Right cardiac atrium (tissue), 5 donors: ENCODE results near the gene GNE. TPM values are rescaled to one million over a fixed set of nuclear protein-coding genes. Genes with fewer than 3 reads are reported as not detected.

ENCODE experiments used
- ATAC-seq, 2 donors: fragments of 200-7000 bp; cut with Tn5 transposase; one replicate each; pipeline versions ENCODE4 v1.8.0 to v1.9.1; 2020; ENCODE audit warnings: moderate library complexity in 2 of 2, mild to moderate bottlenecking in 1 of 2
- DNase-seq, 3 donors: peaks; one replicate each; pipeline ENCODE4 v3.0.0-alpha.2; 2020
- H3K27ac ChIP-seq: one replicate; pipeline ENCODE4 v1.5.1; 2013; ENCODE audit warnings: mild to moderate bottlenecking, low read length, control low read depth, moderate library complexity
- H3K27me3 ChIP-seq: one replicate; pipeline ENCODE4 v1.6.1; 2013; ENCODE audit not compliant: control insufficient read depth, insufficient read depth
- H3K4me1 ChIP-seq: one replicate; pipeline ENCODE4 v1.6.1; 2013; ENCODE audit warnings: low read length; ENCODE audit not compliant: control insufficient read depth, insufficient read depth
- H3K4me3 ChIP-seq: one replicate; pipeline ENCODE4 v1.5.1; 2013; ENCODE audit warnings: low read length, control low read depth
- H3K9me3 ChIP-seq: one replicate; pipeline ENCODE4 v1.6.1; 2013; ENCODE audit warnings: low read length; ENCODE audit not compliant: control insufficient read depth
- WGBS: extraction: QIAGEN DNeasy Blood & Tissue Kit; methylation state at CpG from one replicate; pipeline ENCODE4 v1.1.7; 2013; 5-methylcytosine and 5-hydroxymethylcytosine counted together
- intact Hi-C, 4 donors: fragments of 100-400 bp; cut with DNase I; formaldehyde crosslinking; loops; one replicate each; pipeline versions ENCODE4 v1.11.0 to v1.14.0; 2022 to 2023
- polyA plus RNA-seq: library from polyadenylated mRNA; stranded (reverse); fragments of 200-250 nt; gene quantifications from one replicate; pipeline ENCODE4 v1.2.3, GENCODE V29; 2013
- total RNA-seq, 4 donors: library from RNA; stranded (reverse); fragmentation: NEBNext Ultra II Directional; extraction: Animal tissue kit (Norgen Biotek cat#: 25700); gene quantifications; one replicate each; pipeline ENCODE4 v1.2.1, GENCODE V29; 2021
- donor health status: healthy with polysubstance abuse.
- donor health status: DM: no; HTN: yes; CAD: no.
- donor health status: DM: no; HTN: no; CAD: no.
- donor health status: DM: no; HTN: yes; CAD: no; lungs with severe emphysema.
- donor health status: DM: yes; HTN: yes; CAD: no.

GNE gene
- total and polyA plus RNA-seq, 5 donors: 7.7 to 16.7 (median 14.0) TPM

- no peaks in the 10 kb centered on the region for H3K27me3 ChIP-seq
- WGBS: 93% methylated on average over 13 of the region's 13 CpGs
- ATAC-seq: no peak
- no peak overlapping the region for H3K4me3 ChIP-seq
- DNase-seq: no peak
- no peak overlapping the region for H3K27ac ChIP-seq
- no peaks in the 10 kb centered on the region for H3K9me3 ChIP-seq
- no peaks in the 10 kb centered on the region for H3K4me1 ChIP-seq
- intact Hi-C loops: no loop called here
Measured at GRCh38 chr9:36170531-36170930, 87.7 kb downstream of the GNE start.

GRCh38 chr9:36169708-36170107 is 88.5 kb downstream of the GNE start:
- Histone ChIP-seq H3K27ac (no peak overlapping the region), H3K9me3 (no peaks in the 10 kb centered on the region), H3K4me3 (no peak overlapping the region), H3K4me1 (no peaks in the 10 kb centered on the region), H3K27me3 (no peaks in the 10 kb centered on the region)
- ATAC-seq (no peak), DNase-seq (no peak)
- 90% methylated on average over 17 of the region's 17 CpGs for WGBS
- intact Hi-C loops: loop anchor here in 1 of 4 donors (10.0 kb wide), 1 partner anchor 65 kb away; no protein-coding TSS in a partner anchor

GRCh38 chr9:36169166-36169565 is 89.1 kb downstream of the GNE start, which contains the start of gene CCIN:
Gene CCIN, plus strand, starts transcription at chr9:36169388. Its CDS starts 115 bp downstream, at chr9:36169503.
- no peak for DNase-seq
- intact Hi-C loops: loop anchor here in 1 of 4 donors (10.0 kb wide), 1 partner anchor 64 kb away; no protein-coding TSS in a partner anchor
- no peak within 1 kb of the TSS for H3K4me3 ChIP-seq
- H3K27me3 ChIP-seq: no peaks in the 10 kb centered on the region
- WGBS: 87% methylated on average over 6 of the region's 6 CpGs
- no peaks in the 10 kb centered on the region for H3K4me1 ChIP-seq
- no peak within 1 kb of the TSS for H3K27ac ChIP-seq
- no peaks in the 10 kb centered on the region for H3K9me3 ChIP-seq
- ATAC-seq: no peak

- intact Hi-C loops: loop anchor here (2.0 to 10.0 kb wide), 2 partner anchors 62 to 64 kb away; no protein-coding TSS in a partner anchor
- H3K27me3 ChIP-seq: no peaks in the 10 kb centered on the region
- DNase-seq (peak; percentile 84 to 94 (median 93)), ATAC-seq (peak; percentile 94)
- peak overlapping the region; percentile 33 for H3K4me3 ChIP-seq
- WGBS: 2% methylated on average over 58 of the region's 58 CpGs
- no peaks in the 10 kb centered on the region for H3K9me3 ChIP-seq
- peak overlapping the region; percentile 8 for H3K27ac ChIP-seq
- no peaks in the 10 kb centered on the region for H3K4me1 ChIP-seq
Measured at GRCh38 chr9:36166168-36166927, 91.9 kb downstream of the GNE start.

GRCh38 chr9:36165826-36166167 is 92.5 kb downstream of the GNE start:
- WGBS: 38% methylated on average over 12 of the region's 12 CpGs
- no peak overlapping the region for H3K27ac ChIP-seq
- no peak for DNase-seq
- ATAC-seq: peak; percentile 20 to 50
- intact Hi-C loops: loop anchor here (2.0 to 10.0 kb wide), 2 partner anchors 61 to 63 kb away; no protein-coding TSS in a partner anchor
- H3K4me3 ChIP-seq: peak overlapping the region; percentile 33
- H3K27me3 ChIP-seq: no peaks in the 10 kb centered on the region
- no peaks in the 10 kb centered on the region for H3K9me3 ChIP-seq
- no peaks in the 10 kb centered on the region for H3K4me1 ChIP-seq

GRCh38 chr9:36164989-36165388 is 93.3 kb downstream of the GNE start:
- H3K27ac ChIP-seq: no peak overlapping the region
- H3K27me3 ChIP-seq: no peaks in the 10 kb centered on the region
- 81% methylated on average over 3 of the region's 3 CpGs for WGBS
- intact Hi-C loops: loop anchor here in 1 of 4 donors (10.0 kb wide), 1 partner anchor 60 kb away; no protein-coding TSS in a partner anchor
- DNase-seq (no peak), ATAC-seq (no peak)
- H3K9me3 ChIP-seq: no peaks in the 10 kb centered on the region
- no peaks in the 10 kb centered on the region for H3K4me1 ChIP-seq
- no peak overlapping the region for H3K4me3 ChIP-seq

Other genes starting within 250 kb of the GNE start
- gene RECK, start 221.5 kb downstream of the GNE start, total RNA-seq: 10 to 100 TPM in 1 of 4 donors, 1 to 10 TPM in 3; 7.4 to 10.1 (median 8.6) TPM
- 4.3 TPM for gene RECK, start 221.5 kb downstream of the GNE start, polyA plus RNA-seq
- 10 to 100 TPM in 3 of 4 donors, 1 to 10 TPM in 1; 9.0 to 23.2 (median 14.7) TPM for gene GLIPR2, start 121.7 kb downstream of the GNE start, total RNA-seq
- 8.8 TPM for gene GLIPR2, start 121.7 kb downstream of the GNE start, polyA plus RNA-seq
- under 1 TPM in 3 of 4 donors, not detected in 1; 0.12 to 0.28 (median 0.17) TPM for gene CCIN, start 89.1 kb downstream of the GNE start, total RNA-seq
- gene CCIN, start 89.1 kb downstream of the GNE start, polyA plus RNA-seq: 0.07 TPM
- 10 to 100 TPM; 69.0 to 76.7 (median 75.1) TPM for gene CLTA, start 67.5 kb downstream of the GNE start, total RNA-seq
- 69.5 TPM for gene CLTA, start 67.5 kb downstream of the GNE start, polyA plus RNA-seq
- gene RNF38, start 141.8 kb upstream of the GNE start, total RNA-seq: 10 to 100 TPM; 24.6 to 31.8 (median 28.1) TPM
- gene RNF38, start 141.8 kb upstream of the GNE start, polyA plus RNA-seq: 8.8 TPM